Left ventricle myocardium inferior (tissue), 1 donor: ENCODE data around the gene MROH7. TPM values are rescaled to one million over a fixed set of nuclear protein-coding genes. Genes with fewer than 3 reads are reported as not detected.

Source experiments
- DNase-seq: peaks from one replicate; pipeline ENCODE4 v3.0.0-alpha.2; 2020
- H3K27ac ChIP-seq: fragments of 200-600 bp; replicated peaks from 2 replicates; pipeline ENCODE4 v1.8.0; 2021
- H3K27me3 ChIP-seq: fragments of 200-600 bp; 2 replicates; pipeline ENCODE4 v1.8.0; 2021; ENCODE audit warnings: low read depth
- H3K36me3 ChIP-seq: fragments of 200-600 bp; 2 replicates; pipeline ENCODE4 v1.8.0; 2021
- H3K4me1 ChIP-seq: fragments of 200-600 bp; 2 replicates; pipeline ENCODE4 v1.8.0; 2021
- H3K4me3 ChIP-seq: fragments of 200-600 bp; 2 replicates; pipeline ENCODE4 v1.8.0; 2021; ENCODE audit warnings: mild to moderate bottlenecking, moderate library complexity
- H3K9me3 ChIP-seq: fragments of 200-600 bp; replicated peaks from 2 replicates; pipeline ENCODE4 v1.8.0; 2021
- intact Hi-C: fragments of 100-400 bp; cut with micrococcal nuclease; formaldehyde crosslinking; loops from one replicate; pipeline ENCODE4 v1.11.0; 2022
- total RNA-seq: library from RNA; stranded (reverse); fragmentation: NEBNext Ultra II Directional; extraction: Animal tissue kit (Norgen Biotek cat#: 25700); gene quantifications from one replicate; pipeline ENCODE4 v1.2.1, GENCODE V29; 2021
- TF ChIP-seq, protein P1 (sequence below): fragments of 200-600 bp; IDR thresholded peaks from 2 replicates; pipeline ENCODE4 v1.8.0; 2021; ENCODE audit warnings: antibody characterized with exemption, mild to moderate bottlenecking, borderline replicate concordance
- donor health status: DM: no; HTN: yes; CAD: no; lungs with severe emphysema.

Gene MROH7
- total RNA-seq, 1 donor from 2014 or later = 6.8 TPM

DNA sequence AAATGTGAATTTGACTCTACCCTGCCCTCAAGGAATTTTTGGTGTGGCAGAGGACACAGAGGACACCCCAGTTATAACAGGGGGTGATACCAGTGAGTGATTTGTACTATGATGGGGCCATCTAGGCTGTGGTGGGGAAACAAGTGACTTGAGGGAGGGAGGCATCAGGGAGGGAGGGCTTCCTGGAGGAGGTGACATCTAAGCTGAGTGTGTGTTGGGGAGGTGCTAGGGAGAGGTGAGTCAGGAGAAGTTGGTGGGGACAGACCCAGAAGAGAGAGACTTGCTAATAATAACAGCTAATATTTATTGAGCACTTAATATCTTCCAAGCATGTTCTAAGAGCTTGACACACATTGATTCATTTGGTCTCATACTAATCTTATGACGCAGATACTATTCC lies 54.2 kb downstream of the MROH7 start:
- intact Hi-C loops = no loop called here
- no peak for DNase-seq
- Histone ChIP-seq H3K27ac (no peak overlapping the region), H3K9me3 (no peaks in the 10 kb centered on the region), H3K4me1 (no peaks in the 10 kb centered on the region), H3K27me3 (no peaks in the 10 kb centered on the region), H3K4me3 (no peak overlapping the region), H3K36me3 (peaks cover 7% of the 10 kb centered on the region)
- TF ChIP-seq, protein P1, sequence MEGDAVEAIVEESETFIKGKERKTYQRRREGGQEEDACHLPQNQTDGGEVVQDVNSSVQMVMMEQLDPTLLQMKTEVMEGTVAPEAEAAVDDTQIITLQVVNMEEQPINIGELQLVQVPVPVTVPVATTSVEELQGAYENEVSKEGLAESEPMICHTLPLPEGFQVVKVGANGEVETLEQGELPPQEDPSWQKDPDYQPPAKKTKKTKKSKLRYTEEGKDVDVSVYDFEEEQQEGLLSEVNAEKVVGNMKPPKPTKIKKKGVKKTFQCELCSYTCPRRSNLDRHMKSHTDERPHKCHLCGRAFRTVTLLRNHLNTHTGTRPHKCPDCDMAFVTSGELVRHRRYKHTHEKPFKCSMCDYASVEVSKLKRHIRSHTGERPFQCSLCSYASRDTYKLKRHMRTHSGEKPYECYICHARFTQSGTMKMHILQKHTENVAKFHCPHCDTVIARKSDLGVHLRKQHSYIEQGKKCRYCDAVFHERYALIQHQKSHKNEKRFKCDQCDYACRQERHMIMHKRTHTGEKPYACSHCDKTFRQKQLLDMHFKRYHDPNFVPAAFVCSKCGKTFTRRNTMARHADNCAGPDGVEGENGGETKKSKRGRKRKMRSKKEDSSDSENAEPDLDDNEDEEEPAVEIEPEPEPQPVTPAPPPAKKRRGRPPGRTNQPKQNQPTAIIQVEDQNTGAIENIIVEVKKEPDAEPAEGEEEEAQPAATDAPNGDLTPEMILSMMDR = no peak

DNA sequence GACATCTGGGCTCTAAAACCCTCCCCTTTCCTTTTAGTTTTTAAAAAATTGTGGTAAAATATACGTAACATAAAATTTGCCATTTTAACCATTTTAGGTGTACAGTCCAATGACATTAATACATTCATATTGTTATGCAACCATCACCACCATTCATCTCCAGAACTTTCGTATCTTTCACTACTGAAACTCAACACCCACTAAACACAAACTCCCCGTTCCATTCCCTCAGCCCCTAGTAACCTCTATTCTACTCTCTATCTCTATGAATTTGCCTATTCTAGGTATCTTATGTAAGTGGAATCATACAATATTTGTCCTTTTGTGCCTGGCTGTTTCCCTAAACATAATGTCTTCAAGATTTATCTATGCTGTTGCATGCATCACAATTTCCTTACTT lies 54.7 kb downstream of the MROH7 start:
- DNase-seq = no peak
- Histone ChIP-seq H3K9me3 (no peaks in the 10 kb centered on the region), H3K27ac (no peak overlapping the region), H3K27me3 (no peaks in the 10 kb centered on the region), H3K4me3 (no peak overlapping the region), H3K36me3 (peaks cover 7% of the 10 kb centered on the region), H3K4me1 (no peaks in the 10 kb centered on the region)
- intact Hi-C loops = no loop called here
- TF ChIP-seq, protein P1 = no peak

DNA sequence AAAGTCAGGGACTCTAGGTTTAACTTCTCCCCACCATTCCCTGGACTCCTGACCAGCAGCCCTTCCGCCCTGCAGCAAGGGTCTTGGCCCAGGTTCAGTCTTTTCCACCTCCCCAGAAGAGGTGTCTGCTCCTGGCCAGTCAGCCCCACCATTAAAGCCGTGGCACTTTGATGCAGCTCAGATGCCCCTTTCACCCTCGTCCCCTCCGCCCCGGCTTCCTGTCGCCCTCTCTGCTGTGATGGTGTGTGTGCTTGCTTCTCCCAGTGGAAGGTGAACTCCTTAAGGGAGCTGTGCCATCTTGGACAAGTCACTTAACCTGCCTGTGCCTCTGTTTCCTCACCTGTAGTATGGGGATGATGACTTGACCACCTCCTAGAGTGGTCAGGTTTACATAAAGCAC lies 56.3 kb downstream of the MROH7 start:
- TF ChIP-seq, protein P1 = no peak
- Histone ChIP-seq H3K4me1 (no peaks in the 10 kb centered on the region), H3K36me3 (peaks cover 7% of the 10 kb centered on the region), H3K27me3 (no peaks in the 10 kb centered on the region), H3K27ac (no peak overlapping the region), H3K4me3 (no peak overlapping the region), H3K9me3 (no peaks in the 10 kb centered on the region)
- intact Hi-C loops = no loop called here
- DNase-seq = no peak

DNA sequence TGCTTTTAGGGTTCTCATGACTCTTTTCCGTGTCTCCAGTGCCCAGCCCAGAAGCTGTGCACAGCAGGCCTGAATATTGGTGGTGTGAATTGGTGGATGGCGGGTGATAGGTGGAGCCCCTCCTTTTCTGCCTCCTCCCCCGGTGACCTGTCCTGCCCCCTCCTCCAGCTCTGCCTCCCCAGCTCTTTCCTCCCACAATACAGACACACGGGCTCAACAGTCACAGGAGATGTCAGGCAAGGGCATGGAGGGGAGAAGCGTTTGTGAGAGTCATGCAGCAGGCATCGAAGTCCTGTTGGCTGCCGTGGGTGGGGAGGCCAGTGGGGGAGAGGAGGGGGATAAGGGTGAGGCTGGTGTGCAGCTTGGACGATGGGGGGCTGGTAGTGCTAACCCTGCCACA lies 56.8 kb downstream of the MROH7 start:
- DNase-seq = no peak
- TF ChIP-seq, protein P1 = no peak
- peaks cover 7% of the 10 kb centered on the region for H3K36me3 ChIP-seq

DNA sequence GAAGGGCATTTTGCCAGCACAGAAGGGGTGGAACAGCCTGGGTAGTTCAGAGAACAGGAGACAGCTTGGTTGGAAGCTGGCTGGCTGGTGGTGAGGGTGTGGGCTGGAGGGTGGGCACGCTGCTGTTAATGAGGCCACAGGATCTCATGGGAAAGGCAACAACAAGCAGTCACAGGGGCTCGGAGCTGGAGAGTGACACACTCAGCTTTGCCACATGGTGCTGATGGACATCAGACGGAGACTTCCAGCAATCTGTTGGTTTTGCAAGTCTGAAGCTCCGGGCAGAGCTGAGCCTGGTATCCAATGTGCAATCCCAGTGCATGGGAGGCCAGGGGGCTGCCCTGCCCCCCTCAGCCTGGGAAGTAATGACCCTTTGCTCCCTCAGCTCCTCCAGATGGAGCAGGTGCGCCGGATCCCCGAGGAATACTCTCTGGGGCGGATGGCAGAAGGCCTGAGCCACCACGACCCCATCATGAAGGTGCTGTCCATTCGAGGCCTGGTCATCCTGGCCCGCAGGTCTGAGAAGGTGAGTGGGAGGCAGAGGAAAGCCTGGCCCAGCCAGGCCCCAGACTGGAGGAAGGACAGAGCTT lies 58.4 kb downstream of the MROH7 start:
- DNase-seq = no peak
- no peaks in the 10 kb centered on the region for H3K9me3 ChIP-seq
- no peak overlapping the region for H3K27ac ChIP-seq
- peaks cover 5% of the 10 kb centered on the region for H3K36me3 ChIP-seq
- no peak overlapping the region for H3K4me3 ChIP-seq
- TF ChIP-seq, protein P1 = no peak
- H3K27me3 ChIP-seq = no peaks in the 10 kb centered on the region
- H3K4me1 ChIP-seq = no peaks in the 10 kb centered on the region
- intact Hi-C loops = no loop called here

More for the DNA sequence above, 56.8 kb downstream of the MROH7 start:
- Histone ChIP-seq H3K9me3 (no peaks in the 10 kb centered on the region), H3K4me1 (no peaks in the 10 kb centered on the region), H3K27me3 (no peaks in the 10 kb centered on the region), H3K27ac (no peak overlapping the region), H3K4me3 (no peak overlapping the region)
- intact Hi-C loops = no loop called here
